Stimulated activated CD8-positive, alpha-beta memory T cell treated with anti-CD3 and anti-CD28 coated beads, Interleukin-4, amount 100 ng/mL, for 48 hours (primary cell): ENCODE measurements around the gene PRR33.
A peak's percentile ranks its signal among the peaks of the same experiment; 100 is the strongest.
"Not testable (repeated sequence)": the region's sequence is repeated elsewhere in the genome, so short reads cannot be mapped to it uniquely, and the experiment has no call there.

Experiments used
- DNase-seq: peaks from one replicate; pipeline ENCODE4 v3.0.0-alpha.2; 2020

The PRR33 gene

DNA sequence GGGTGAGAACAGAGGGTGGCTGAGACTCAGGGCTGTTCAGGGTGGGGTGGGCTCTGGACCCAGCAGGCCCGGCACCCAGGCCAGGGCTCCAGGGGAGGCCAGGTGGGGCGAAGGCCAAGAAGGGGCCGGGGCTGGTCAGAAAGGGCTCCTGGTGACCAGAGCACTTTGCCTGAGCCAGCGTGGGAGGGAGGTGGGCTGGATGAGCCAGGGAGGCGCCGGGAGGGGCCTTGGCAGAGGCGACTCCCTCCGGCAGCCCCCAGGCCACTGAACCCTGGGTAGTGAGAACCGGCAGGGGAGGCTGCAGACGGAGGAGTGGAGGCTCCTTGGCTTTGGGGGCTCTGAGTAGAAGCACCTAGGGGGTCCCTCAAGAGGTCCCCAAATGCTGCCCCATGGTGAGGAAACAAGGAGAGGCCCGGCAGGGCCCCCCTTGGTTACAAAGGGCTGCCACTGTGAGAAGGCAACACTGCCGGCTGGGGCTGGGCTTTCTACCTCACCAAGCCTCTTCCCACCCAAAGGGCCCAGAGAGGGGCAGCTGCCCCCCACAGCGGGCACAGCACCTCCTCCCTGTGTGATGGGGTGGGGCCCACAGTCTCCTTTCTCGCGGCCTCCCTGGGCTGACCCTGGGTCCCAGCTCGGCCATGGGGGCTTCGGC is 17.1 kb downstream of the PRR33 start:
- DNase-seq, result not testable (repeated sequence)

DNA sequence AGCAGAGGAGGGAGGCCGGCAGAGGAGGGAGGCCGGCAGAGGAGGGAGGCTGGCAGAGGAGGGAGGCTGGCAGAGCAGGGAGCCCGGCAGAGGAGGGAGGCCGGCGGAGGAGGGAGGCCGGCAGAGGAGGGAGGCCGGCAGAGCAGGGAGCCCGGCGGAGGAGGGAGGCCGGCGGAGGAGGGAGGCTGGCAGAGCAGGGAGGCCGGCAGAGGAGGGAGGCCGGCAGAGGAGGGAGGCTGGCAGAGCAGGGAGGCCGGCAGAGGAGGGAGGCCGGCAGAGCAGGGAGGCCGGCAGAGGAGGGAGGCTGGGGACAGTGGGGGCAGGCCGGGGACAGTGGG is 17.9 kb downstream of the PRR33 start:
- not testable (repeated sequence) for DNase-seq

DNA sequence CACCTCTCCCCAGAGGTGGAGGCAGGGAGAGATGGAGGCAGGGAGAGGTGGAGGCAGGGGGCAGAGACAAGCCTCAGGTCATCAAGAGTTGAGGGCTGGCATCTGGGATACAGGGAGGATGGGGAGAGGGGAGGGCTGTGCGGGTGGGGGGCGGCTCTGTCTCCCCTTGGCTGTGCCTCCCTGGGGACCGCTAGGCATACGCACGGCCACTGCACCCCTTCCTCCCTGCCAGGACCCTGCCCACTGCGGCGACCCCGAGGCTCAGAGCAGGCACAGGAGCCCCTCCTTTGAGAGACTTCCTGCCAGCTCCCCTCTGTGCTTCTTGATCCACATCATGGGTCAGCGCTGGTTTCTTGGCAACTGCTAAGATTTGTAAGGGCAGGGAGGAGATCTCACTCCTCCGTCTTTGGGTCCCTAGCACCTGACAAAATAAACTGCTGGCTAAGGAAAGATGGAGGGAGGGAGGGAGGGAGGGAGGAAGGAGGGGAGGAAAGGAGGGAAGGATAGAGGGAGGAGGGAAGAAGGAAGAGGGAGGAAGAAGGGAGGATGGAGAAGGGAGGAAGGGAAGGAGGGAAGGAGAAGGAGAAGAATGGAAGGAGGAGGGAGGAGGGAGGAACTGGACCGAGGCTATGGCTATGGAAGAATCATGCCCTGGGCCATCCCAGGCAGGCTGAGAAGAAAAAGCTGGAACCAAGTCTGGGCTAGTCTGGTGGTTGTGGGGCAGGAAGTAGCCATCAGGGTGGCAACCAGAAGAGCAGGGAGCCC is 18.5 kb downstream of the PRR33 start:
- no peak for DNase-seq

DNA sequence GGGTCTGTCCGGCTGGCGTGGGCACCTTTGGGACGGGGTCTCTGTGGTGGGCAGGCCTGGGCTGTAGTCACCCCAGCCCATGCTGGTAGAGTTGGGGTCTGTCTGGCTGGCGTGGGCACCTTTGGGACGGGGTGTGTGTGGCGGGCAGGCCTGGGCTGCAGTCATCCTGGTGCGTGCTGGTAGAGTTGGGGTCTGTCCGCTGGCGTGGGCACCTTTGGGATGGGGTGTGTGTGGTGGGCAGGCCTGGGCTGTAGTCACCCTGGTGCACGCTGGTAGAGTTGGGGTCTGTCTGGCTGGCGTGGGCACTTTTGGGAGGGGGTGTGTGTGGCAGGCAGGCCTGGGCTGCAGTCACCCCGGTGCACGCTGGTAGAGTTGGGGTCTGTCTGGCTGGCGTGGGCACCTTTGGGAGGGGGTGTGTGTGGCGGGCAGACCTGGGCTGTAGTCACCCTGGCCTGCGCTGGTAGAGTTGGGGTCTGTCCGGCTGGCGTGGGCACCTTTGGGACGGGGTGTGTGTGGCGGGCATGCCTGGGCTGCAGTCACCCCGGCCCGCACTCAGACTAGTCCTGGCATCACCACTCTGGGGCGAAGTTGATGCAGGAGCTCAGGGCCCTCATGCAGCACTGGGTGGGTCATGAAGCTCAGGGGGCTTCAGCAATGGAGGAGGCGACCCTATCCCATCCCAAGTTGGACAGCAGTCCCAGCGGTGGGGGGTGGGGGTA is 19.3 kb downstream of the PRR33 start:
- DNase-seq, result no peak

DNA sequence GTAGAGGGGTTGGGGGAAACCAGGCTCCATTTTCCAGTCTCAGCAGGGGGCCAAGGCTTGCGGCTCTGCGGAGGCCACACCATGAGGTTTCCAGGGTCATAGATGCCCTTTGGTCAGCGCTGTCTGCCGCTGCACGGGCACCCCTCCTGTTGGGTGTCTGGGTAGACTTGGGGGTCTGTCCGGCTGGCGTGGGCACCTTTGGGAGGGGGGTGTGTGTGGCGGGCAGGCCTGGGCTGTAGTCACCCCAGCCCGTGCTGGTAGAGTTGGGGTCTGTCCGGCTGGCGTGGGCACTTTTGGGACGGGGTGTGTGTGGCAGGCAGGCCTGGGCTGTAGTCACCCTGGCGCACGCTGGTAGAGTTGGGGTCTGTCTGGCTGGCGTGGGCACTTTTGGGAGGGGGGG is 20.2 kb downstream of the PRR33 start:
- no peak for DNase-seq

DNA sequence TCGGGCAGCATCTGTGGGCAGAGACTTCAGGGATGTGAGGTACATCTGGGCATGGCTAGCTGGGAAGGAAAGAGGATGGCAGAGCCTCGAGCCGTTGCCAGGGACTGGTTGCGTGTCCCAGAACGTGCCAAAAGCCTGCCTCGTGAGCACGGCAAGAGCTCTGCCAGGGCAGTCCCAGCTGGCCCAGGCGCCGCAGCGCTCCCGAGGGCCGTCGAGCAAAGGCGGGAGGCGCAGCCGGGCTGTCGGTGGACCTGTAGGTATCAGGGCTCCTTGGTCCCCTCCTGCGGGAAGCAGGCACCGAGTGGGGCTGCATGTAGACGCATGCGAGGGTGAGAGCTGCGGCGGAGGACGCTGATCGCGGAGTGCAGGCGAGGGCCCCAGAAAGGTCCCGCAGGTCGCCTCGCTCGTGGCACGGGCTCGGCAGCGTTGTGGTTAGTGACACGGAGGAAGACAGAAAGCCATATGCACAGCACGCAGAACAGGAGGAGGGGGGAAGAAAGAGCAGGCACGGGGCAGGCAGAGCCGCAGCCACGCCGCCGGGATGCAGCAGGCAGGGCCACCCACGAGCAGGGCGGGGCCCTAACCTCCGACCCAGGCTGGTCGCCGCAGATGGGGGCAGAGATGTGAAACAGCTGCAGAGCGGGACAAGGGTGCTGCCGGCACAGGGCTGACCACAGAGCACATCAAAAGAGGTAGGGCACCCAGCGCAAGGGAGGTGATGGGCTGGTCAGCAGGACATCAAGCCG is 20.8 kb downstream of the PRR33 start:
- peak; percentile 52 for DNase-seq

DNA sequence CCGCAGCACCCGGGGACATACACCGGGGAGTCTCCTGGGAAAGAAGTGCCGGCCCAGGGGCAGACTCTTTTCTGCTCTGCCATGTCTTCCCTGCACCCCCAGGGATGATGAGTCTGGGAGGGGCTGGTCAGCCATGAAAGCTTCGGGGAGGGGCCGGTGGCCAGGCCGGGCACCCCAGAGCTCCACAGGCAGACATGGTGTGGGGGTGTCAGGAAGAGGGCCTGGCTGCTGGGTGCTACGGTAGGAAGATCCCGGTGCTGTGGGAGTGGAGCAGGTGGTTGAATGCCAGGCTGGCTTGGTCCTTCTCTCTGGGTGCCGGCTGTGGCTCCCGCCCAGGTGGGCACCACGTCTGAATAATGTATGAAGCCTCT is 21.4 kb downstream of the PRR33 start:
- no peak for DNase-seq

DNA sequence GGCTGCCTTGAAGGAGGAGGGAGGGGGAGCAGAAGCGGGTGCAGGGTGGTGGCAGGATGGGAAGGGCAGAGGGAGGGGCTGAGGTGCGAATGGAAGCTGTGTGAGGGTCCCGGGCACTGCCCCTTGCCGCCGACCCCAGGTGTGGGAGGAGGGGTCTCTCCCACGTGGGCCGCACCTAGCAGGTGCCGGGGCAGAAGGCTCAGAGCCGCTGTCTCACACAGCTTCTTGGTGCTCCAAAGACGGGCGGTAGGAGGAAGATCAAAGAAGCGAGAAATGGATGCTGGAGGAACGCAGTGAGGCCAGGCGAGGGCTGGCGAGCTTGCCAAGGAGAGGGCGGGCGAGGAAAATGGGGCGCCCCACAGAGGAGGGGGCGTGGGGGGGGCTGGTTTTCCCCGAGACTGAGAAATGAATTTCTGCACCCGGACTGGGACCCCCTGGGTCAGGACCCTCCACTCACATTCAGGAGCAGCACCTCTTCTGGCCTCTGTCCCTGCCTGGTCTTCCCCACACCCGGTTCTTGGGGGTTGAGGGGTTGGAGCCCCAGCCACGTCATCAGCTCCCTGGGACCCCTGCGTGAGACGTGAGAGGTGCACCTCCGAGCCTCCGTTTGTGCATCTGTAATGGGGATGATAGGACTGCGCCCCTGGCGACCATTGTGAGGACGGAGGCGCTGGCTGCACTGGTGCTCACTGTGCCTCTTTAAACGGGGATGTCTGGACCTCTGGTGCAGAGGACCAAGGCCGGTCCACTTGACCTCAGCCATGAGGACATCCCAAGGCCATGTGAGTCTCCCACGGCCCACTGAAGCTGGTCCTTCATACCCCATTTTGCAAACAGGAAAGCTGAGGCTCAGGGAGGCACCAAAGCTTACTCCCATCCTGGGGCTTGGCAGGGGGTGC is 22.0 kb downstream of the PRR33 start:
- no peak for DNase-seq

DNA sequence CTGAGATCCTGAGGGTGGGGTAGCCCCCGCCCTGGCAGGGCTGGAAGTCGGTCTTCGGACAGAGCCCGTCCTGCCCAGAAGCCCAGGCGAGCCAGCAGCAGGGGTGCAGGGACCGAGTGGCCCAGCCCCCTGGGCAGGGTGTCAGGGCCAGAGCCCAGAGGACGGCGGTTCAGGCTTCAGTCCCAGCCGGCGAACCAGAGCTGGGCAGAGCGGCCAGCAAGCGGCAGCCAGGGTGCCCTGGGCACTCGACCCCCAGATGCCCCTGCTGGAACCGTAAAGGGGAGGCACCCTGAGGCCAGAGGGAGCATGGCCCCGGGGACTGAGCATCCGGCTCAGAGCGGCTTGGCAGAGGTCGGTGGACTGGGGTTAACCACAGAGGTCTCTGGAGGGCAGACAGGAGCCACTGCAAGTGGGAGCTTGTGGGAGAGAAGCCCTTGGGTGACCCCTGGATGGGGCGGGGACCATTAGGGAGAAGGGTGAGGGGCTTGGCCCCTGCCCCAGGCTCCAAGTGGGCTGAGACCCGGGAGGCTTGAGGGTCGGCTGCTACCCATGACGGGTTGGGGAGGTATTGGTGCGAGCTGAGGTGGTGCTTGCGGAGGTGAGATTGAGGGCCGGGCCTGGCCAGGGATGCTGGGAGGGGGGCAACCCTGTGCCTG is 22.9 kb downstream of the PRR33 start:
- no peak for DNase-seq

DNA sequence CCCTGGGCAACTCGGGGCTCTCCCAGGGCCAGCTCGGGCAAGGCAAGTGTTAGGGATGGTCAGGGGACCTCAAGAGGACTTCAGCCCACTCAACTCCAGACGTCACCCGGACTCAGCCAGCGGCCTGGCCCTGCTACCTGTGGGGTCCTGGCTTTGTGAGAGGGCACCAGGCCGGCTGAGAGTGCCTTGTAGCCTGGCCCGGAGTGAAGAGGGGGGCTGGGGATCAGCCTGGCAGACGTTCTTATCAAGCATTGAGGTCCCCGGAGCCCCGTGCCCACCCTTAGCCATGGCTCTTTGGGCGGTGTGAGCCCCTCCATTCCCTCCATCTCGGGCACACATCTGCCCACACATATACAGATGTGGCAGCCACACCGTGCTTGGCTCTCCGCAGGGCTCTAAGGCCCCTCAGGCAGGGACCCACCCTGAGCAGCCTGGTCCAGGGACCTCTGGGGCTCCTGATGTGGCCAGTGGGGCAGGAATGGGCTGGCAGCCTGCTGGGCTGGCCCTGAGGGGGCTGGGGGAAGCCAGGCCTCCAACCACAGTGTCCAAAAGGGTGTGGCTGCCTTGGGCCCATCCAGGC is 23.5 kb downstream of the PRR33 start:
- no peak for DNase-seq

DNA sequence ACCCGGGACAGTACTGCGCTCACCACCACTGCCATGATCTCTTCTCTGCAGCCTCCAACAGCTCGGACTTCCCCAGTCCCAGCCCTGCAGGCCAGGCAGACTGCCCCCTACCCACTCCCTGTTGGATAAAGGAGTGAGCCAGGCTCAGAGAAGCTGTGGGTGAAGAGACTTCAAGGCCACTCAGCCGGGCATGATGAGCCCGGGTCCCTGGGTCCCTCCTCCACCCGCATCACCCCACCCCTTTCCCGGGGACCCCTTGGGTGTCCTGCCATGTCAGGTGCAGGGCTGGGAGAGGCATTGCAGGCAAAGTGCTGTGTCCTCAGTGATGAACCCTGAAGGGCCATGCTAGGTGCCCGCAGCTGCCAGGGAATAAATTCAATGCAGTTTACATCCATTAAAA is 24.3 kb downstream of the PRR33 start:
- DNase-seq, result no peak

DNA sequence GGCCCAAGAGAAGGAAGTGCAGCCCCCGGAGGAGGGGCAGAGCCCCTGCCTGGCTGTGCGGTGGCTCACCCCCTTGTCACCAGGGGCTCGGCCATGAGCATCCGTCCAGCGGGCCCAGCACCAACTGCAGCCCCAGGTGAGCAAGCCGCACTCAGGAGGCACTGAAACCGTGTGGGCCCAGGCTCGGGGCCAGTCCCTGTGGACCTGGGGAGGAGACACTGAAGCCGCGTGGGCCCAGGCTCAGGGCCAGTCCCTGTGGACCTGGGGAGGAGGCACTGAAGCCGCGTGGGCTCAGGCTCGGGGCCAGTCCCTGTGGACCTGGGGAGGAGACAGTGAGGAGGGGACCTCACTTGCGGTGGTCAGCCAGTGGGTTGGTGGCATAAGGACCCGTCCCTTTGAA is 24.9 kb downstream of the PRR33 start:
- DNase-seq, result no peak

DNA sequence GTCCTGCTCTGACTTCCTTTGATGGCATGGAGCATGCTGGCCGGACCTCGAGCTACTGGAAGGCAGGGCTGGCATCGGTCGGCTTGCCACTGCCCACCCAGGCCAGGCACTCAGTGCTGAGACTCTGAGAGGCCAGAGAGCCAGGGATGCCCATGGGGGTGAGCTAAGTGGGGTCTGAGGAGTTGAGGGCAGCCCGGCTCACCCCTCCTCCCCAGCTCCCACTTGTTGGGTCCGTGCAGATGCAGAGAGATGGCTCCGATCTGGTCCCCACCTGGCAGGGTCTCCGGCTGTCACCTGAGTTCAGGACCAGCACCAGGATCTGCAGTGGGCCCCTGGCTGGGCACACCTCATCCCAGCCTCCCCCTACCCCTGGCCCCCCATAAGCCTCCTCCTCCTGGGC is 25.5 kb downstream of the PRR33 start:
- no peak for DNase-seq

DNA sequence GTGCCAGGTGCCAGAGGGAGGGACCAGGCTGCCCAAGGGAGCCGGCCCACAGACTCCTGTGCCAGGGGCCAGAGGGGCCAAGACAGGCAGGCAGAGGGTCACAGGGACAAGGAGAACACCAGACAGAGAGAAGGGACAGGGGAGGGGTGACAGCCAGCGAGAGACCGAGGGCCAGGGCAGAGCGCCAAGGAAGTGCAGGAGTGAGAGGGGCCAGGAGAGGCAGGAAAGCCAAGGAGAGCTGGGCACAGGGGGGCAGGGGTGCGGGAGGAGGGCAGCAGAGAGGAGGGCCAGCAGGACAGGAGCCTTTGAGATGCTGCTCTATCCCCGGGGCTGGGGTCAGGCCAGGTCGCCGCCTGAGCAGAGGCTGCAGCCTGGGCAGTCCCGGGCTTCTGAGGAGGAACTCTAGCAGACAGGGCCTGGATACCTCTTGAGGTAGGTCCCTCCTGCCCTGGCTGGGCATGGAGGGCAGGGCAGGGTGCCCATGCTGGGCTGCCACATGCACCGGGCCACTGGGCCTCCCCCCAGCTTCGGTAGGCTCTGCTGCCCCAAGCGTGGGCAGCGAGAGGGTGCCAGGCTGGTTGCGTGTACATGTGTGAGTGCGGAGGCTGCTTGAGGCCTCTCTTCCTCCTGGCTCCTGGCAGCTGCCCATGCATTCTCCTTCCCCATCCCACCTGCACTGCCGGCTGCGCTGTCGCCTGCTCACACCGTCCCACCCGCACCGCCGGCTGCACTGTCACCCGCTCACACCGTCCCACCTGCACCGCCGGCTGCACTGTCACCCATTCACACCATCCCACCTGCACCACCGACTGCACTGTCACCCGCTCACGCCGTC is 26.6 kb downstream of the PRR33 start:
- DNase-seq, result no peak

DNA sequence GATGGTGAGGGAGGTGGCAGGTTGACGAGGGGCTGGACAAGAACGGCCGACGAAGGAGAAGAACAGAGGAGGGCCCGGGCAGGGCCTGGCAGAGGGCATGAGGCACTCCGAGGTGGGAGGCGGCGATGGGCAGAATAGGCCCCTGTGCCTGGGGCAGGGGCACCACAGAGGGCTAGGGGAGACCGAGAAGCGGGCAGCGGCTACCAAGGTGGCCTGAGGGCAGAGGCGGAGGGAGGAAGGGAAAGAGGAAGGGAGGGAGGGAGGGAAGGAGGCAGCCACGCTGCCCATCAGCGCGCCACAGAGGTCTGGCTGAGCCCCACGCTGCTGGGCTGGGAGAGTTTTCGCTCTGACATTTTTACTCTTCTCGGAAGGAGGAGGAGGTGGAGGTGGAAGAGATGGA is 27.5 kb downstream of the PRR33 start:
- no peak for DNase-seq

DNA sequence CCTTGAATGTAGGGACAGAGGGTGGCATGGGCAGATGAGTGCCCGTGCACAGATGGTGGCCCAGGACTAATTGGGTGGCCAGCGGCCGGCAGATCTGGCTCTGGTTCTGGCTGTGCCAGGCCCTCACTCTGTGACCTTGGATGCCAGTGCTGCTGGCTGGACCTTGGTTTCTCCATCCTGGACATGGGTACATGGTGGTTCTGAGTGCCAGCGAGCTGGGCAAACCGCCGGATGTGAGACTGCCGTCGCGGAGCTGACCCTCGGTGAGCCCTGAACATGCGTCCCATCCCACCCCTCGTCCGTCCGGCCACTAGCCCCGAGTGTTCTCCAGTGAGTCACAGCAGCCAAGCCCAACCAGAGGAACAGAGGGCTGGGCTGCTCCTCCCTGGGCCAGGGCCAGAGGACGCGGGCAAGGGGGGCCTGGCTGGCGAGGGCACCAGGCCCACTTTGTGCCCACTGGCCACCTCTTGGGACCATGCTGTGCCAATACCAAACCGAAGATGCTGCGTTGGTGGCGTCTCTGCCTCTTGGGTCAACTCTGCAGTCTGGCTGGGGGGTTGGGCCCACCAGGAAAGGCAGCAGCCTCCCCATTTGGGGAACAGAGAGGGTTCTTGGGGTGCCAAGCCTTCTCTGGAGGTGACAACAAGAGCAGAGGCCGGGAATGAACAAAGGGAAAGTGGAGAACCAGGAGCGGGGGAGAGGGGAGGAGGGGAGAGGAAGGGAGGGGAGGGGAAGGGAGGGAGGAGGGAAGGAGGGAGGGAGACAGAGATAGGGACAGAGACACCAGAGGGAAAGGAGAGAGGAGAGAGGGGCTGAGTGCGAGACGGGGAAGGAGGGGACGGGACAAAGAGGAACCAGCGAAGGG is 28.1 kb downstream of the PRR33 start:
- no peak for DNase-seq

DNA sequence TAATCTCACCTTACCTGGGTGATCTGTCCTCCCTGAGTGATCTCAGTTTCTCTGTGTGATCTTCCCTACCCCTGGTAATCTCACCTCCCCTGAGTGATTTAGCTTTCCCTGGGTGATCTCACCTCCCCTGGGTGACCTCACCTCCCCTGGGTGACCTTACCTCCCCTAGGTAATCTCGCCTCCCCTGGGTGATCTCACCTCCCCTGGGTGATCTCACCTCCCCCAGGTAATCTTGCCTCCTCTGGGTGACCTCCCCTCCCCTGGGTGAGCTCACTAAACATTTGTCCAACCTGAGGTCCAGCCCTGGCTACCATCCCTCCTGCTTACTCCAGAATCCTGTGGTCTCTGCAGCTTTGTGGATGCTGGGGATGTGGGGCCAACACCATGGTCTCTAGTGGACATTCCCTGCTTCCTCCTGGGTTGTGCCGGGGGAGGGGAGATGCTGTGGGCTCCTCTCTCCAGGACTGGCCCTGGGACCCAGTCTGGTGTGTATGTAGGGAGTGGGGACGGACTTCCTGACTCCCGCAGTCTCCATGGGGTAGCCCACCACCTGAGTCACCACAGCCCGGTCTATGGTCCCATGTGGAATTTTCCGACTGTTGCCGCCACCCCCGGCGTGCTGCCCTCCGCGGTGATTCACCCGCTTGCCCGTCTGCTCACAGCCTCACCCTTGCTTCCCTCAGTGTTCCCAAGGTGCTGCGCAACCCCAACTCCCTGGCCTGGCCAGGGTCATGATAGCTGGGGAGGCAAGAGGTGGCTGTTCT is 28.9 kb downstream of the PRR33 start:
- no peak for DNase-seq
